GM20431 (cell line): Measurements from ENCODE around the gene MAN2B1.

ENCODE experiments used
- in situ Hi-C: fragments of 300-500 bp; cut with MseI, MboI; formaldehyde crosslinking; loops from one replicate; pipeline ENCODE4 v1.15.0; 2020; ENCODE audit warnings: low sequenced_read_pairs; ENCODE audit not compliant: unreplicated experiment

The MAN2B1 gene

DNA sequence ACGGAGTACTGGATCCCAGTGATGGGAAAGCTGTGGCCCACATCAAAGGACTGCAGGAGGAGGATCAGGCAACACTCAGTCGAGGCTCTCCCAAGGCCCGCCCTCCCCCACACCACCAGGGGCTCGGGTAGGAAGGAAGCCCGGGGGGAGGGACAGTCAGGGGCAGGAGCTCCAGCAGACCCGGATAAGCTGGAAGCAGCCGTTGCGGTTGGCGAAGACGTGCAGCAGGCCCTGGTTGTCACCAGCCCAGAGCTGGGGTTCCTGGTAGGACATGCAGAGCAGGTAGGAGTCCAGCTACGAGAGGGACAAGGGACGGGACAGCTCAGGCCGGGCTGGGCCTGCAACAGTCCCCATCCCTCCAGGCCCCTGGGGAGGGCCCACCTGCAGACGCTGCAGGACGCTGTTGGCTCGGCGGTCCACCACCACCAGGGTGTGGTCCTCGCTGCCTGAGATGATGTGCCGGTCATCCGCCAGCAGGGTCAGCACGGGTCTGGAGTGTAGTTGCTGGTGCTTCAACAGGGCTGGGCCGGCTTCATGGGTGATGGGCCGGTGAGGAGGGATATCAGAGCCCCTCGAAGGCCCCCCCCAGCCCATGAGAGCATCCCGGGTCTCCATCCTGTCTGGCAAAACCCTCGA is 23.2 kb upstream of the MAN2B1 start:
- in situ Hi-C loops: no loop called here

DNA sequence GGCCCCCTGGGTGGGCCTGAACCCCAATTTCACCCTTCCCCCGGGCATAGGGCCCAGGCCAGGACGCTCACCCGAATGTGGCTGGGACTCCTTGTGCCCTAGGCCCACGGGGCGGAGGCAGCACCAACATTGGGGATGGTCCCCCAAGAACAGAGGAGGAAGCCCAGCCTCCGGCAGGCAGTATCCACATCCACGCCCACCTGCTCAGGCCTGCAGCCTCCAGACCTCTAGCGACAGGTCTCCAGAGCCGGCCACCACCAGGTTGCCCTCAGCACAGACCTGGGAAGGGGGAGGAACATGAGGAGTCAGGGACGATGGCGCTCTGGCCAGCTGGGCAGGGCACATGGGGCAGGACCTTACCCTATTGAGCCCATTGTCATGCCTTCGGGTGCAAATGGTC is 22.5 kb upstream of the MAN2B1 start:
- in situ Hi-C loops: no loop called here

DNA sequence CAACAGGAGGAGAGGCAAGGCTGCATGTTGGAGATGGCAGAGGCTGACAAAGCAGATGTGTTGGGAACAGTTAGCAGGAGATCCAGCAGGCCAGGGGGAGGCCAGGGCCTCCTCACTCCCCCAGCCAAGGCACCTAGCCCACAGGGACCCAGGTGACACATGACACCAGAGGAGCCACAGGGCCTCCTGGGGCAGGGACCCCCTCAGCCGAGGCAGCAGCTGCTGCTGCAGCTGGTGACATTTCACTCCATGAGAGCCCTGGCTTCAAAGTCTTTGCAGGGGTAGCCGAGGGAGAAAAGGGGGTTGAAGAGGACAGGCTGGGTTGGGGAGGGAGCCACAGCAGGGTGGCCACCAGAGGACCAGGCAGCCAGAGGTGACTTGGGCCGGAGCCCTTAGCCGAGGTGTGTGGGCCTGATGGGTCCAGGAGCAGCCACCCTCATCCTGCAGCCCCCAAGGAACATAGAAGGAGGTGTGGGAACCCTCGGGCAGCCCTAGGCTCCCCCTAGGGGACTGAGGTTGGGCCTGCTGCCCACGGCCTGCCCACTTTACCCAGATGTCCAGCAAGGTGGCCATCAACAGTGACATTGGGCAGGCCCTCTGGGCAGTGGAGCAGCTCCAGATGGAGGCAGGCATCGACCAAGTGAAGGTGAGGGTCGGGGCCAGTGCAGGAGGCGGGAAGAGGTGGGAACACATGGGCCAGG is 21.1 kb upstream of the MAN2B1 start, which contains the start of gene GNG14:
TSS of gene GNG14 (plus strand) at position 503 of the 701 bp plus-strand sequence. CDS start at position 554, 51 bp downstream.
- in situ Hi-C loops: no loop called here

DNA sequence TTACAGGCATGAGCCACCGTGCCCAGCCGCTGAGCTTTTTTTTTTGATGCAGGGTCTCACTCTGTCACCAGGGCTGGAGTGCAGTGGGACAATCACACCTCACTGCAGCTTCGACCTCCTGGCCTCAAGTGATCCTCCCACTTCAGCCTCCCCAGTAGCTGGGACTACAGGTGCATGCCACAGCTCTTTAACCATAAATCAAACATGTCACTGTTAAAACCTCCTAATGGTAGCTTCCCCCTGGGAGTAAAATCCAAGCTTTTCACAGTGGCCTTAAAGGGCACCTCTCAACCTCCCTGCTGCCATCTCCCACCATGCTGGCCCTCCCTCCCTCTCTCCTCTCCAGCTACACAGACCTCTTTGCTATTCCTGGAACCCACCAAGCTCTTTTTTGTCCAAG is 19.3 kb upstream of the MAN2B1 start:
- in situ Hi-C loops: no loop called here

DNA sequence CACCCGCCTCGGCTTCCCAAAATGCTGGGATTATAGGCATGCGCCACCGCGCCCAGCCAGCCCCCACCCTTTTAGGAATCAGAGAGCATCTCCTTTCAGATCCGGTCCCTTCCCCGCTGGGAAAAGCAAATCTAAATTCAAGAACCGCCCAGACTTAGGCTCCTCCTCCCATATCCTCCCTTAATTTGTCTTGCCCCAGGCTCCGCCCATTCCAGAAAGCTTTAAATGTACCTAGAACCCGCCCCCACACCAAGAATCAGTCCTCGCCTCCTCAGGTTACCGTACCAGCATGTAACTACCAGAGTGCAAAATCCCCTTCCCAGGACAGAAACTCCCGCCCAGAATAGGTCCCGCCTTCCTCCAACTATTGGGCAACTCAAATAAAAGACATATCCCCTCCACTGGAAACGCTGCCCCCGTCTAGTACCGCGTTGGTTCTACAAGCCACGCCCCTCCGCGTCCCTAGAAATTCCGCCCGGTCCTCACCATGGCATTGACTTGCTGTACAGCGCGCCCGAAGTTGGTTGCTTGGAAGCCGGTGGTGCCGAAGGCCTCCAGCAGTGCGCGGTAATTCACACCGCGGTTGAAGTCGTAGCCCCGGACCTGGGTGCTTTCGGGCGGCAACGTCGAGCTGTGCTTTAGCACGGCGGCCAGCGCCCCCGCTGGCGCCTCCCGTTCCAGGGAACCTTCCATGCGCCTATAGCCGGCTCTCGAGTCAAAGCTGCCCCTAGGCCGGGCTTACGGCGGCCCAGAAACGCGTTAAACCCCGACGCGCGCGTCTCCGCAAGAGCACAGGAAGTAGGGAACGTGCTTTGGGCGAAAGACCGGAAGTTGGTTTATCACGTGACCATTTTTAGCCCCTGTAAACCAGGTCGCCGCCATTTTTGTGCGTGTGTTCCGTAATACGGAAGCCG is 14.8 kb upstream of the MAN2B1 start, which contains the start of gene DHPS:
TSS of gene DHPS (minus strand) at position 807 of the 914 bp plus-strand sequence. CDS start at position 693, 114 bp downstream.
- in situ Hi-C loops: no loop called here

DNA sequence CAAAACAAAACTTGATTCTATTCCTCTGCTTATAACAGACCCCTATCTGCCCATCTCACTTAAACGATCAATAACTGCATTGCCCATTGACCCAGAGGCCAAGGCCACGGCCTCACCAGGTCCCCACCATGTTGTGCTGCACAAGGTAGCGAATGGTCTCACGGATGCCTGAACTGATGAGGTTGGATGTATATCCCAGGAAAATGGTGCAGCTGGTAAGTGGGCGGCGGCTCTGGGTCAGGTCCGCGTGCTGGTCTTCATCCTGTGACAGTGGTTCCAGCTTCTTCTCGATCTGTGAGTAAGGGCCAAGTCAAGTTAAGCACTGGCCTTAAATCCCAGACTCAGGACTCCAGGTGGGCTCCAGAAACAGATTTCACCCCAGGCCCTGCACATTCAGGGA is 13.5 kb upstream of the MAN2B1 start:
- in situ Hi-C loops: no loop called here

DNA sequence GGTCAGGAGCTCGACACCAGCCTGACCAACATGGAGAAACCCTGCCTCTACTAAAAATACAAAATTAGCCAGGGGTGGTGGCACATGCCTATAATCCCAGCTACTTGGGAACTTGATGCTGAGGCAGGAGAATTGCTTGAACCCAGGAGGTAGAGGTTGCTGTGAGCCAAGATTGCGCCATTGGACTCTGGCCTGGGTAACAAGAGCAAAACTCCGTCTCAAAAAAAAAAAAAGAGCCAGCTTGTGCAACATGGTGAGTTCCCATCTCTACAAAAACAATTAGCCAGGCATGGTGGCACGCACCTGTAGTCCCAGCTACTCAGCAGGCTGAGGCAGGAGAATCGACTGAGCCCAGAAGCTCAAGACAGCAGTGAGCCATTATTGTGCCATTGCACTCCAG is 11.5 kb upstream of the MAN2B1 start:
- in situ Hi-C loops: loop anchor here (10.0 kb wide), 1 partner anchor 113 kb away; no protein-coding TSS in a partner anchor

DNA sequence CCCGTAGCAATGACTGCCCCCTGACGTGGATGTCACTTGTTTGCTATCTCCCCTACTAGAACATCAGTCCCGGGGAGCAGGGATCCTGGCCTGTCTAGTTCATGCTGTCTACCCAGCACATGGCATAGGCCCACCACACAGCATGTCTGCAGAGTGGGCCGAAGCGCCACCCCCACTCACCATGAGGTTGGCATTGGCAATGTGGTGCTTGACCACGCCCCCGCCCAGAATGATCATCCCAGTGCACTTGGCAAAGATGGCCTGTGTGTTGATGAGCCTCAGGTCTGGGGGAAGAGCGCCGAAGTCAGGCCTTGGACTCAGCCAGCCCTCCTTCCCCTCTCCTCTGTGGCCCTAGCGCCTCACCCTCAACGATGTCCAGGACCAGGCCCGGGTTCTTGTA is 10.4 kb upstream of the MAN2B1 start:
- in situ Hi-C loops: loop anchor here (10.0 kb wide), 1 partner anchor 112 kb away; no protein-coding TSS in a partner anchor

DNA sequence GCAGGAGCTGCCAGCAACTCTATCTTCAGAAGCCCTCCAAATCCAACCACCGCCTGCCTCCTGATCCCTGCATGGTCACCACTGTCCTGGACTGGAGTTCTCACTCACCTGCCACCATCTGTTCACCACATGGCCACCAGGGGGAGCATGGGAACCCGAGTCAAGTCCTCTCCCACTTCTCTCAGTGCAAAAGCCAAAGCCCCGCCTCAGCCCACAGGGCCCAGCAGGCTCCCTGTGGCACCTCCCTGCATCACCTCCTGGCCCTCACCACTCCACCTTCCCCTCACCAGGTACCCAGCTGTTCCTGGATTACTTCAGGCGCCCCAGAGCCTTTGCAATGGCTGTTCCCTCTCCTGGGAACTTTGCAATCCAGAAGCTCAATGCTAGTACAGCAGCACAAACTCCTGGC is 9.8 kb upstream of the MAN2B1 start:
- in situ Hi-C loops: loop anchor here (10.0 kb wide), 1 partner anchor 112 kb away; no protein-coding TSS in a partner anchor

DNA sequence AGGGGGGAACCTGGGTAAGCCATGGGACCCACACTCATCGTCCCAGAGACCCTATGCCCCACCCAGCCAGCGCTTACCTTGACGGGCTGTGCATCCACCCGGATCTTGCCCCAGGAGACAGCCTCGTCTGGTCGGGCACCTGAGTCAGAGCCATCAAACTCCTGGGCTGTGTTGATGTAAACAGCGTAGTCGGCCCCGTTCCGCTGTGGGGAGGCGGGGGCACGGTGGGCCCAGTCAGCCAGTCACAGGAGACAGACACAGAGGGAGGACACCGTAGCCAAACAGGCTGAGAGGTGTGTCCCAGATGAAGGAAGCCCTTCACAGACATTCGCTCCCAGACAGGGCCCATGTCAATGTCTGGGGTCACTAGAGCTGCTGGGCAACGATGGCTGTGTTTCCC is 9.4 kb upstream of the MAN2B1 start:
- in situ Hi-C loops: loop anchor here (10.0 kb wide), 1 partner anchor 111 kb away; no protein-coding TSS in a partner anchor

DNA sequence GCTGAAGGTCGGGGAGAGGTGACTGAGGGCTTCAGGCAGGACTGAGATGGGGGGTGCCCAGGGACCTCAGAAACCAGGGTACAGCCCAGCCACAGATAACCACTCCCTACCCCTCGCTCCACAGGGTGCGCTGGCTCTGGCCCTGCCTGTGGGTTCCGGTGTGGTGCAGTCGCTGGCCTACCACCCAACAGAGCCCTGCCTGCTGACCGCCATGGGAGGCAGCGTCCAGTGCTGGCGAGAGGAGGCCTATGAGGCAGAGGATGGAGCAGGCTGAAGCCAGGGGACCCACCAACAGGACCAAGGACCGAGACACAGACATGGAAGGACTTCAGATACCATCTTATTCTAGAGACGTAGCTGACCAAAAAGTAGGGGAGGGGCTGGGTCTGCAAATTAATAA is 8.9 kb upstream of the MAN2B1 start:
- in situ Hi-C loops: loop anchor here (10.0 kb wide), 1 partner anchor 111 kb away; no protein-coding TSS in a partner anchor

DNA sequence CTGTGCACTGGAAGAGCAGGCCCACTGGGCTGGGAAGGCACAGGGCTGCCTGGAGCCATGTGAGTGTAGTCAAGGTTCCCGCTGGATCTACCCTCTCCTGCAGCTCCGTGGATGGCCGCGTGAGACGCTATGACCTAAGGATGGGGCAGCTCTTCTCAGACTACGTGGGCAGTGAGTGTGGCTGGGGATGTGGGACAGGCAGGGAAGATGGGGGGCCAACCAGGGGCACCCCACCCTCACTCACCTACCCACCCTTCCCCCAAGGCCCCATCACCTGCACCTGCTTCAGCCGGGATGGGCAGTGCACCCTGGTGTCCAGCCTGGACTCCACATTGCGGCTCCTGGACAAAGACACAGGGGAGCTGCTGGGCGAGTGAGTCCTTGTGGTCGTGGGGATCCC is 6.2 kb upstream of the MAN2B1 start:
- in situ Hi-C loops: loop anchor here (10.0 kb wide), 1 partner anchor 108 kb away; no protein-coding TSS in a partner anchor

DNA sequence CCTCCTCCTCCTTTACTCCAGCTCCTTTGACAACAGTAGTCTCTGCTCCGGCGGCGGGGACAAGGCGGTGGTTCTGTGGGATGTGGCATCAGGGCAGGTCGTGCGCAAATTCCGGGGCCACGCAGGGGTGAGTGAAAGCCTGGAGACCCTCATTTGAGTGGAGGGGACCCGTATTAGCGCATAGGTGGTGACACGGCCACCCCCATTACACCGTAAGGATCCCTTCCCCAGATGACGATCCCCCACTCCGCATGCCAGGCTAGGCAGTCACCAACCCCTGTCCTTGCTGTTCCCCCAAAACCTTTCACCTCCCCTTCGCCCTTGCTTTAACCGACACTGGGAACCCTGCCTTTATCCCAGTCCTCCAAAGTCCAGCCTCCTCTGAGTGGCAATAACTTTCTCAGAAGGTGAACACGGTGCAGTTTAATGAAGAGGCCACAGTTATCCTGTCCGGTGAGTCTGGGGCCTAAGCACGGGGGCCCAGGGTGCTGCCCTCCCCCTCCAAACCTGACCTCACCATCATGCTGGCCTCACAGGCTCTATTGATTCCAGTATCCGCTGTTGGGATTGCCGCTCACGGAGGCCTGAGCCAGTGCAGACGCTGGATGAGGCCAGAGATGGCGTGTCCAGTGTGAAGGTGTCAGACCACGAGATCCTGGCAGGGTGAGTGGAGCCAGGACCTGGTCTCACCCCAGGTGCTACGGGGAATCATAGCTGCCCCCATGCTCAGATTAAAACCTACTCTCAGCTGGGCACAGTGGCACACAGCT is 3.8 kb upstream of the MAN2B1 start:
- in situ Hi-C loops: loop anchor here (10.0 kb wide), 1 partner anchor 106 kb away; no protein-coding TSS in a partner anchor

DNA sequence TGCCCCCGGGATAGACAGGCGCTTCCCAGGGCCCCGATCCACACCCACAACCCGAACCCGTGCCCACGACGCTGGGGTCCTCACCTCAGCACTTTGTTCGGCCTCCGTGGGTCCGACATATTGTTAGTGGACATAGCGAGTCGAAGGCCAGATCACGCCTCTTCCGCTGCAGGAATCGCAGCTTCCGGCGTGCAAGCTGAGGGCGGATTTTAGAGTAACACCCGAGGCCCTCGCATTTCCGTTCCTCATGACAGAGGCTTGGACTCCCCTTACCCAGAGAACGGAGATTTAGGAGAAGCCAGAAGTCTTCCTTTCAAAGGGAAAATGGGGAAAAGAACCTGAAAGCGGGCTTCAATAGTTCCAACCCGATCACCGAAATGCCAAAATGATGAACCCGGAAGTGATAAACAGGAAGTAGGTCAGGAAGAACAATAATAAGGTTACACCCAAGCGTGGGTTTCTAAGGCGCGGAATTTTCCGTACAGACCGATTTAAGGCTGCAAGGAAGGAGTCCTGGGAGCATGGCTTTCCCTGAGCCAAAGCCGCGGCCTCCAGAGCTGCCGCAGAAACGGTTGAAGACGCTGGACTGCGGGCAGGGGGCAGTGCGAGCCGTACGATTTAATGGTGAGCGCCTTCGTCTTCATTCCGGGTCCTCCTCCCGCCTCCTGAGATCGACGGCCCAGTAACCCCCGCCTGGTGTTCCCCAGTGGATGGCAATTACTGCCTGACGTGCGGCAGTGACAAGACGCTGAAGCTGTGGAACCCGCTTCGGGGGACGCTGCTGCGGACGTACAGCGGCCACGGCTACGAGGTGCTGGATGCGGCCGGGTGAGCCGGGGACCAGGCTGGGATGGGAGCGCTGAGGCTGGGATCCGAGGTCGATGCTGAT is 3.0 kb upstream of the MAN2B1 start:
- in situ Hi-C loops: loop anchor here (10.0 kb wide), 1 partner anchor 105 kb away; no protein-coding TSS in a partner anchor

DNA sequence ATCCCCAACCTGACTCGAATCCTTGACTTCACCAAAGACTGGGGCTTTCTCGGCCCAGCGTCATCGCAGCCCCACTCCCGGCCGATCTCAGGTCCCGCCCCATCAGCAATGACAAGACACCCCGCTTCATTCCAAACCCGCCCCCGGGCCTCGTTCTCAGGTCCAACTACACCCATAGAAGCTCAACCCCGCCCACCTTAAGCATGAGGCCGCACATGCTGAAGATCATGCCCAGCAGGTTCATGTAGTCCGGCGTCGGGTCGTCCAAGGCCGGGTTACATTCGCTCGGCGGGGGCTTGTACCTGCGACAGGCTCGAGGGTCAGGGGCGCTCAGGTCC is 2.4 kb upstream of the MAN2B1 start:
- in situ Hi-C loops: no loop called here

DNA sequence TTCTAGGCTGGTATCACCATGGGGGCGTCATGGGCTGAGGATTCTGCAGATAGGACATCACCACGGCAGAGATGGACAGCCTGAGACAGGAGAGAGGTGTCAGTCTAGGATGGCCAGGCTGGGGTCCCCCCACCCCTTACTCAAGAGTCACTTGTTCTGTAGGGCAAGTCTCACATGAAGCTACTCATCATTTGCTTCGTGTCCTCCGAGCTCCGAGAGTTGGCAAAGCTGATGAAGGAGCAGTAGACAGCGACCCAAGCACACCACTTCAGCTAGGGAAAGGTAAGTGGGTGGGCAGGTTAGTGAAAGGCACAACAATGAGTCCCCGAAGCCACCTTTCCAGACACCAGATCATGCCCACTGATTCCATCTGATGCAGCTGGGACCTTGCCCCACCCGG is 1.8 kb upstream of the MAN2B1 start:
- in situ Hi-C loops: no loop called here

DNA sequence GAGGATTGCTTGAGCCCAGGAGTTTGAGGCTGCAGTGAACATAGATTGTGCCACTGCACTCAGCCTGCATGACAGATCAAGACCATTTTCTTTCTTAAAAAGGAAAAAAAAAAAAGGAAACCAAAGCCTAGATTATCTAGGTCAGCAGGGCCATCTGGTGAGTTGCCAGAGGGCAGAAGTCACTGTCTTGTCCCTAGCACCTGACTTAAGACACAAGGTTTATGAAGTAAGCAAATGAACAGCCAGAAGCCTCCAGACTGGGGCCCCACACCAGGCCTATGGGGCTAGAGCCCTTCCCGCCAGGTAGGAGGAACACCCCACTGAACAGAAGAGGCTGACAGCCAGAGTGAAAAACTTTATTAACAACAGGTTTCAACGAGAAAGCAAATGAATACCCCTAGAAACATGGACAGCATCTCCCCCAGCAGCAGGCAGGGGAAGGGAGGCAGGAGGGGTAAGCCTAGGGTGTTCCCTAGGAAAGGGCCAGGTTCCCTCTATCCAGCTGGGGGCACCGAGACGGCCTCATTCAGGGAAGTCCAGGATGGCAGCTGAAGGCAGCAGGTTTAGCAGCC is 1.3 kb upstream of the MAN2B1 start:
- in situ Hi-C loops: no loop called here

DNA sequence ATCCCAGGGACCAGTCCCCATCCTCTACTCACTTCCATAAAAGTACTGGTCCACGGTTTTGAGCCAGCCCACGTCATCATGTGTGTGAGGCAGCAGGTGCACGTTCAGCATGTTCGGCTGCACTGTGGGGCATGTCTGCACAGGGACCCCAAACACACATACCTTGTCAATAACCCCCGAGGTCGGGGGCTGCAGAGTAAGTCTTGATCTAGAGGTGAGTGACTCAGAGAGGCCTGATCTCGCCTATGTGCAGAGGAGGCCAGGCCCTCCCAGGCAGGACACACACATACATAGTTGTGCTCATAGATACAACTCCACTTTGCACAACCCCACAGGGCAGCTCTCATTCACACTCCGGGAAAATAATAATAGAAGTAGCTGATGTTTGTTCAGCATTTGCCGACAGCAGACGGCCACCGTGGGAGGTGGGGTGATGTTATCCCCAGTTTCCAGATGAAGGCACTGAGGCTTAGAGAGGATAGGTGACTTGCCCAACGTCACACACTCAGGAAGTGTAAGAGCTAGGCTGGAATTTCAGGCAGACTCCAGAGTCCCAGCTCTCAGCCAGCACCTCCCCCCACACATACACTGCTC is 774 bp downstream of the MAN2B1 start:
- in situ Hi-C loops: no loop called here
